B cell (primary cell): ENCODE results near the gene SFXN5. TPM values are rescaled to one million over a fixed set of nuclear protein-coding genes. Genes with fewer than 3 reads are reported as not detected.

Experiments used
- ATAC-seq: fragments of 200-7000 bp; cut with Tn5 transposase; one replicate; pipeline ENCODE4 v1.10.0; 2021; ENCODE audit warnings: low read depth, mild to moderate bottlenecking, moderate number of reproducible peaks, moderate library complexity
- CTCF ChIA-PET: fragments of 350-600 bp; sonication (Branson Sonifier 250); formaldehyde crosslinking; loops from one replicate; lab custom pipeline; 2021; ENCODE audit warnings: antibody characterized with exemption, inconsistent platforms; lab: Charles Lee
- POLR2A ChIA-PET: fragments of 350-600 bp; sonication (Branson Sonifier 250); formaldehyde crosslinking; loops from one replicate; lab custom pipeline; 2021; ENCODE audit warnings: antibody characterized with exemption; lab: Charles Lee
- DNase-seq: peaks from one replicate; pipeline ENCODE4 v3.0.0; 2013
- H2AFZ ChIP-seq: 2 replicates; pipeline ENCODE4 v1.6.1; 2012; ENCODE audit warnings: mild to moderate bottlenecking, low read depth, low read length; ENCODE audit not compliant: insufficient read depth, poor library complexity, severe bottlenecking
- H3K27ac ChIP-seq, 2 donors: 1 replicate in 1 of 2; 2 replicates in 1 of 2; pipeline ENCODE4 v1.5.1; 2012 to 2013; ENCODE audit warnings: low read length in 2 of 2, mild to moderate bottlenecking in 2 of 2, moderate library complexity in 1 of 2
- H3K27me3 ChIP-seq, 4 experiments: fragments of 200-600 bp in 1 of 4; sonication (generic) in 1 of 4; replicated peaks in 1 of 4; 1 replicate in 2 of 4; 2 replicates in 2 of 4; pipeline versions ENCODE4 v1.6.1 to v1.7.0; 2013 to 2016; ENCODE audit warnings: low read length in 3 of 4, mild to moderate bottlenecking in 2 of 4, mixed read lengths in 1 of 4, moderate library complexity in 1 of 4; ENCODE audit not compliant: insufficient read depth in 4 of 4, control insufficient read depth in 3 of 4; ENCODE audit errors: control extremely low read depth in 1 of 4
- H3K36me3 ChIP-seq, 2 experiments: replicated peaks in 1 of 2; 1 replicate in 1 of 2; 2 replicates in 1 of 2; pipeline versions ENCODE4 v1.6.1 to v1.7.1; 2013; ENCODE audit warnings: low read length in 1 of 2; ENCODE audit not compliant: insufficient read depth in 2 of 2, control insufficient read depth in 1 of 2; ENCODE audit errors: control extremely low read depth in 1 of 2, extremely low read depth in 1 of 2
- H3K4me1 ChIP-seq, 2 donors: fragments of 200-600 bp in 1 of 2; sonication (generic) in 1 of 2; 1 replicate in 1 of 2; 2 replicates in 1 of 2; pipeline versions ENCODE4 v1.5.1 to v1.6.1; 2013 to 2017; ENCODE audit warnings: low read length in 2 of 2; ENCODE audit not compliant: control insufficient read depth in 2 of 2, insufficient read depth in 2 of 2
- H3K4me2 ChIP-seq: replicated peaks from 2 replicates; pipeline ENCODE3; 2012; ENCODE audit warnings: mild to moderate bottlenecking, low read depth, low read length; ENCODE audit not compliant: poor library complexity, severe bottlenecking
- H3K4me3 ChIP-seq, 5 experiments: fragments of 200-600 bp in 1 of 5; sonication (generic) in 1 of 5; 1 replicate in 3 of 5; 2 replicates in 2 of 5; pipeline versions ENCODE4 v1.5.1 to v1.7.0; 2011 to 2016; ENCODE audit warnings: low read length in 4 of 5, mild to moderate bottlenecking in 4 of 5, low read depth in 2 of 5, control low read depth in 1 of 5, moderate library complexity in 1 of 5; ENCODE audit not compliant: insufficient read depth in 1 of 5; ENCODE audit errors: control extremely low read depth in 1 of 5, extremely low read depth in 1 of 5
- H3K79me2 ChIP-seq: fragments of 200-600 bp; sonication (generic); one replicate; pipeline ENCODE4 v1.6.0; 2016; ENCODE audit warnings: low read length; ENCODE audit not compliant: control insufficient read depth, insufficient read depth
- H3K9ac ChIP-seq: fragments of 200-600 bp; sonication (generic); 2 replicates; pipeline ENCODE4 v1.6.1; 2017; ENCODE audit warnings: mild to moderate bottlenecking, low read length, moderate library complexity
- H3K9me3 ChIP-seq, 3 donors: one replicate each; pipeline versions ENCODE4 v1.6.1 to v1.7.1; 2013; ENCODE audit warnings: low read length in 2 of 3; ENCODE audit not compliant: control insufficient read depth in 2 of 3, insufficient read depth in 1 of 3; ENCODE audit errors: control extremely low read depth in 1 of 3
- H4K20me1 ChIP-seq: 2 replicates; pipeline ENCODE4 v1.6.0; 2012; ENCODE audit warnings: mild to moderate bottlenecking, low read length; ENCODE audit not compliant: insufficient read depth, control insufficient read depth, poor library complexity, severe bottlenecking
- H3K27ac Mint-ChIP-seq: one replicate; pipeline ENCODE4 v1.8.0; 2021; ENCODE audit warnings: mixed read lengths
- H3K27me3 Mint-ChIP-seq: one replicate; pipeline ENCODE4 v1.8.0; 2021; ENCODE audit warnings: mixed read lengths
- H3K4me1 Mint-ChIP-seq: one replicate; pipeline ENCODE4 v1.8.0; 2021; ENCODE audit warnings: mixed read lengths
- H3K4me3 Mint-ChIP-seq: one replicate; pipeline ENCODE4 v1.8.0; 2021; ENCODE audit warnings: mixed read lengths
- H3K9me3 Mint-ChIP-seq: one replicate; pipeline ENCODE4 v1.8.0; 2022; ENCODE audit warnings: mixed read lengths; ENCODE audit not compliant: insufficient read depth
- EZH2 ChIP-seq: IDR thresholded peaks from 2 replicates; pipeline ENCODE4 v1.6.1; 2012; ENCODE audit warnings: borderline replicate concordance, low read depth, mild to moderate bottlenecking, moderate library complexity, low read length; ENCODE audit not compliant: insufficient read depth, poor library complexity, severe bottlenecking
- WGBS: methylation state at CpG from one replicate; pipeline ENCODE4 v1.1.5; 2013; ENCODE audit warnings: missing lambda C conversion rate; ENCODE audit not compliant: insufficient coverage; 5-methylcytosine and 5-hydroxymethylcytosine counted together
- intact Hi-C: fragments of 100-400 bp; cut with micrococcal nuclease; formaldehyde crosslinking; loops from one replicate; pipeline ENCODE4 v1.10.0; 2022
- polyA plus RNA-seq: library from polyadenylated mRNA; depleted of rRNA; stranded (reverse); fragments of >200 nt; gene quantifications from 2 replicates; pipeline ENCODE4 v1.2.3, GENCODE V29; 2012
- total RNA-seq, 2 donors: library from RNA; stranded (reverse); fragments of 120-200 nt in 1 of 2; gene quantifications; 1 replicate in 1 of 2; 2 replicates in 1 of 2; pipeline versions ENCODE4 v1.2.3 to v1.2.4, GENCODE V29; 2013 to 2022
- TF ChIP-seq, protein P1 (sequence below): fragments of 200-600 bp; IDR thresholded peaks from one replicate; pipeline ENCODE4 v1.8.0; 2022; ENCODE audit warnings: antibody characterized with exemption, mild to moderate bottlenecking

SFXN5 gene
- total and polyA plus RNA-seq, 2 donors (not counting 1 experiment from before 2014, with no cell fraction given), result 8.0 to 16.9 TPM

DNA sequence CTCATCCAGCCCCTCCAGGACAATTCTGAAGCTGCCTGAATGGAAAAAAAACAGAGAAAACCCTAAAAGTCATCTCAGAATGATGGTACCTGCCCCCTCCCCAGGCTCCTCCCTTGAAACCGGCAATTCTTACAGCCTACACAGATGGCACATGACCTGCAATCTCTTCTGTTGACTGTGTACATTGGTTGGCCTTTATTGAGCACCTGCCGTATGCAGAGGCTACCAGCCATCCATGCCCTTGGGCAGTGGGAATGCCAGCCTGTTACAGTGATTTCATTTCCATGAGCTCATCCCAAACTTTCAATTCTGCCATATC is 97.1 kb downstream of the SFXN5 start:
- no peaks in the 10 kb centered on the region for H3K79me2 ChIP-seq
- H3K4me2 ChIP-seq, result no peak overlapping the region
- ChIA-PET POLR2A (no interaction called here), CTCF (interaction anchor here (0.5 to 1.6 kb wide), 7 partner anchors 10 to 203 kb away, joined by 3 to 7 read pairs (median 4); no protein-coding TSS in a partner anchor)
- H3K27ac ChIP-seq, result no peak overlapping the region
- WGBS, result 94% methylated on average over 2 of the region's 2 CpGs
- H3K27me3 ChIP-seq, result no peaks in the 10 kb centered on the region
- H3K4me3 ChIP-seq, result no peak overlapping the region
- Mint-ChIP-seq H3K4me3 (no peak overlapping the region), H3K27ac (no peak overlapping the region), H3K9me3 (no peaks in the 10 kb centered on the region), H3K27me3 (no peaks in the 10 kb centered on the region), H3K4me1 (no peaks in the 10 kb centered on the region)
- intact Hi-C loops, result no loop called here
- no peak for DNase-seq
- ATAC-seq, result no peak
- no peaks in the 10 kb centered on the region for H3K9me3 ChIP-seq
- no peak overlapping the region for H3K9ac ChIP-seq
- TF ChIP-seq EZH2, result no peak
- TF ChIP-seq, protein P1, sequence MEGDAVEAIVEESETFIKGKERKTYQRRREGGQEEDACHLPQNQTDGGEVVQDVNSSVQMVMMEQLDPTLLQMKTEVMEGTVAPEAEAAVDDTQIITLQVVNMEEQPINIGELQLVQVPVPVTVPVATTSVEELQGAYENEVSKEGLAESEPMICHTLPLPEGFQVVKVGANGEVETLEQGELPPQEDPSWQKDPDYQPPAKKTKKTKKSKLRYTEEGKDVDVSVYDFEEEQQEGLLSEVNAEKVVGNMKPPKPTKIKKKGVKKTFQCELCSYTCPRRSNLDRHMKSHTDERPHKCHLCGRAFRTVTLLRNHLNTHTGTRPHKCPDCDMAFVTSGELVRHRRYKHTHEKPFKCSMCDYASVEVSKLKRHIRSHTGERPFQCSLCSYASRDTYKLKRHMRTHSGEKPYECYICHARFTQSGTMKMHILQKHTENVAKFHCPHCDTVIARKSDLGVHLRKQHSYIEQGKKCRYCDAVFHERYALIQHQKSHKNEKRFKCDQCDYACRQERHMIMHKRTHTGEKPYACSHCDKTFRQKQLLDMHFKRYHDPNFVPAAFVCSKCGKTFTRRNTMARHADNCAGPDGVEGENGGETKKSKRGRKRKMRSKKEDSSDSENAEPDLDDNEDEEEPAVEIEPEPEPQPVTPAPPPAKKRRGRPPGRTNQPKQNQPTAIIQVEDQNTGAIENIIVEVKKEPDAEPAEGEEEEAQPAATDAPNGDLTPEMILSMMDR, result no peak
- no peak overlapping the region for H2AFZ ChIP-seq
- H3K36me3 ChIP-seq, result no peaks in the 10 kb centered on the region
- H4K20me1 ChIP-seq, result no peaks in the 10 kb centered on the region
- H3K4me1 ChIP-seq, result no peaks in the 10 kb centered on the region

DNA sequence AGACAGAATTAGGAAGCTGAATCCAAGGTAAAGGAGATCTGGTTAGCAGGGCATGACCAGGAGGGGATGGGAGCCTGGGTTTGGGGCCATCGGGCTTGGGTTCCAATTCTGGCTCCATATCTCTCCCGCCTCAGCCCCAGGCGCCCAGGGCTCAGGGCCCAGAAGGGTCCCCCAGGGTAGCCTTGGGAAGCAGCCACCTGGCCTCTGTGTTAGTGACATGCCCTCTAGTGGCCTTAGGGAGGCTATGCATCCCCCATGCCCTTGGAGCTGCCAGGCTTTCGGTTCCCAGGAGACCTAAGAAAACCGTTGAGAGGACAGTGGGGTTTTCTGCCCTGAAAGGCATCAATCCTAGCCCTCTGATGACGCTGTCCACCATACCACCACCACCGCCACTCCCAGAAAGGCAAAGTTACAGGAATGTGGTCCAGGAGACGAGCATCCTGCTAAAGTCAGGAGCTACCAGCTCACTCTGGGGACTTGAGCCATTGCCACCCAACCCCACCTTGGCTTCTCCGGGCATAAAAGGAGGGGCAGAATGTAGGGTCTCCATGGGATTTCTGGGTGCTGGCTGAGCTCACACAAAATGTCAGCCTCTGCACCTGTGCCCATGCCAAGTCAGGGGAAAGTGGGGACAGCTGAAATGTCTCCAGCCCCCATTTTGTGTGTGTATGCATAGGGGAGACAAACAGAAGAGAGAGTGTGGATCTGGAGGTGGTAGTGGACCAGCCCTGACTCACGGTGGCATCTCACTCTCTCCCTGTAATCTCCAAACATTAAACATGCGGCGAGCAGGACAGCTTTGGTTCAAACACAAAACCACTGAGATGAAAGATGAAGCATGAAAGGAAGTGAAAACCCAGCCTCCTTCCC is 97.7 kb downstream of the SFXN5 start:
- DNase-seq (peak; percentile 44), ATAC-seq (peak; percentile 63)
- Histone ChIP-seq H3K9ac (no peak overlapping the region), H3K27ac (no peak overlapping the region), H3K4me2 (no peak overlapping the region), H3K4me1 (no peaks in the 10 kb centered on the region), H3K36me3 (no peaks in the 10 kb centered on the region), H3K4me3 (no peak overlapping the region), H3K27me3 (no peaks in the 10 kb centered on the region), H3K79me2 (no peaks in the 10 kb centered on the region), H3K9me3 (no peaks in the 10 kb centered on the region), H2AFZ (no peak overlapping the region), H4K20me1 (no peaks in the 10 kb centered on the region)
- CTCF ChIA-PET, result interaction anchor here (0.7 to 1.6 kb wide), 6 partner anchors 10 to 204 kb away, joined by 3 to 7 read pairs (median 4); no protein-coding TSS in a partner anchor
- no peak overlapping the region for H3K4me3 Mint-ChIP-seq
- H3K27me3 Mint-ChIP-seq, result no peaks in the 10 kb centered on the region
- POLR2A ChIA-PET, result no interaction called here
- H3K4me1 Mint-ChIP-seq, result no peaks in the 10 kb centered on the region
- H3K9me3 Mint-ChIP-seq, result no peaks in the 10 kb centered on the region
- intact Hi-C loops, result loop anchor here (1.0 kb wide), 1 partner anchor 82 kb away; no protein-coding TSS in a partner anchor
- WGBS, result 62% methylated on average over 7 of the region's 12 CpGs
- H3K27ac Mint-ChIP-seq, result no peak overlapping the region
- TF ChIP-seq, protein P1, result peak; percentile 72
- no peak for TF ChIP-seq EZH2
